WERI-Rb-1 (cell line): ENCODE data around the gene GPC4.
"Not testable (repeated sequence)": the region's sequence is repeated elsewhere in the genome, so short reads cannot be mapped to it uniquely, and the experiment has no call there.

ENCODE experiments used
- DNase-seq: peaks from one replicate; pipeline ENCODE4 v3.0.0-alpha.2; 2020
- H3K27ac ChIP-seq: fragments of 250-450 bp; sonication (Bioruptor Pico); 2 replicates; pipeline ENCODE4 v1.5.1; 2020; ENCODE audit warnings: mild to moderate bottlenecking, moderate library complexity
- H3K27me3 ChIP-seq: fragments of 250-450 bp; sonication (Bioruptor Pico); 2 replicates; pipeline ENCODE4 v1.5.1; 2021; ENCODE audit warnings: mild to moderate bottlenecking, low read depth, moderate library complexity; ENCODE audit not compliant: insufficient read depth, severe bottlenecking
- H3K36me3 ChIP-seq: fragments of 250-450 bp; sonication (Bioruptor Pico); 2 replicates; pipeline ENCODE4 v1.5.1; 2020; ENCODE audit warnings: mild to moderate bottlenecking, moderate library complexity
- H3K4me3 ChIP-seq: 2 replicates; pipeline ENCODE4 v1.5.1; 2011; ENCODE audit warnings: low read depth, mild to moderate bottlenecking, control low read depth, low read length
- H3K9me3 ChIP-seq: fragments of 250-450 bp; sonication (Bioruptor Pico); 2 replicates; pipeline ENCODE4 v1.5.1; 2021; ENCODE audit warnings: mild to moderate bottlenecking, moderate library complexity; ENCODE audit not compliant: severe bottlenecking
- CTCF ChIP-seq: IDR thresholded peaks from 2 replicates; pipeline ENCODE4 v1.5.1; 2011; ENCODE audit warnings: low read depth, mild to moderate bottlenecking, control low read depth, inconsistent platforms, low read length

The GPC4 gene

GRCh38 chrX:133332737-133333136, 82.6 kb downstream of the GPC4 start:
- H3K27me3 ChIP-seq = peaks cover 20% of the 10 kb centered on the region
- H3K4me3 ChIP-seq = no peak overlapping the region
- no peak for DNase-seq
- TF ChIP-seq CTCF = no peak
- H3K9me3 ChIP-seq = no peaks in the 10 kb centered on the region
- H3K36me3 ChIP-seq = no peaks in the 10 kb centered on the region
- H3K27ac ChIP-seq = no peak overlapping the region

GRCh38 chrX:133330956-133331355, 84.3 kb downstream of the GPC4 start:
- H3K9me3 ChIP-seq = no peaks in the 10 kb centered on the region
- H3K36me3 ChIP-seq = no peaks in the 10 kb centered on the region
- no peak for DNase-seq
- no peak overlapping the region for H3K4me3 ChIP-seq
- no peak overlapping the region for H3K27ac ChIP-seq
- H3K27me3 ChIP-seq = peaks cover 13% of the 10 kb centered on the region
- TF ChIP-seq CTCF = no peak

DNA sequence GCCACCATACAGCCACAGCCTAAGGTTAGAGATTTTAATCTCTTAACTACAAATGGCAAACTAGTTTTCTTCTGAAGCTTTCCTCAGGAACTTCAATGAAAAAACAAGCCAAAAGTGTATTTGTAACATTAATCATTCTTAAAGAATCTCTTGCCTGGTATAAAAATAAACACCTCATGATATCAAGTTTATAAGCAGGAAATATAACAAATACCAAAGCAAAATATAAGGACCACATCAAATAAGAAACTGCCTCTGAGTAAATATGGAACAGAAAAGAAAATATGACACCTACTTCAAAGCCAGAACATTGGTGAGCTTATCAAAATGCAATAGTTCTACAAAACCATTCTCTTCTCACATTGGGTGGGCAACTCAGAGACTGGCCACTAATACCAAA, 89.9 kb downstream of the GPC4 start:
- H3K4me3 ChIP-seq = no peak overlapping the region
- H3K36me3 ChIP-seq = no peaks in the 10 kb centered on the region
- DNase-seq = no peak
- no peaks in the 10 kb centered on the region for H3K9me3 ChIP-seq
- no peak for TF ChIP-seq CTCF
- H3K27ac ChIP-seq = no peak overlapping the region
- peaks cover 31% of the 10 kb centered on the region for H3K27me3 ChIP-seq

DNA sequence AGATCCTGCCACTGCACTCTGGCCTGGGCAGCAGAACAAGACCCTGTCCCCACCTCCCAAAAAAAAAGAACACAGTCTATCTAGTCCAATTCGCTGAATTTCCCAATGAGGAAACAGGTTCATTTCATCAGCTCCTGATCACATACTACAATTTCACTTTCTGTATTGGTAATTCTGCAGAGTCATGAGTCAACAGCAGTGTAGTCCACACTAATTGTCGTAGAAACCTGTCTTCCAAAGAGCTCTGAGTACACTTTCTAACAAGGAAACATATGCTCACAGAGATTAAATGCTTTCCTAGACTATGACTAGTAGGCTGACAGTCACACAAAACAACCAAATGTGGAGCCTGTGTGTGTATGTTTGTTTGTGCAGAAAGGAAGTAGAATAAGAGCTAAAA, 91.9 kb downstream of the GPC4 start:
- no peaks in the 10 kb centered on the region for H3K9me3 ChIP-seq
- no peak for TF ChIP-seq CTCF
- no peak for DNase-seq
- no peak overlapping the region for H3K4me3 ChIP-seq
- H3K36me3 ChIP-seq = no peaks in the 10 kb centered on the region
- H3K27me3 ChIP-seq = peaks cover 38% of the 10 kb centered on the region
- H3K27ac ChIP-seq = no peak overlapping the region

- H3K4me3 ChIP-seq, H3K27ac ChIP-seq, DNase-seq, H3K36me3 ChIP-seq, H3K9me3 ChIP-seq: not testable (repeated sequence)
- H3K27me3 ChIP-seq = peaks cover 45% of the 10 kb centered on the region
Observed at GRCh38 chrX:133322269-133322668, 93.0 kb downstream of the GPC4 start.

- no peak overlapping the region for H3K4me3 ChIP-seq
- no peak overlapping the region for H3K27ac ChIP-seq
- H3K36me3 ChIP-seq = no peaks in the 10 kb centered on the region
- no peaks in the 10 kb centered on the region for H3K9me3 ChIP-seq
- DNase-seq = no peak
- peaks cover 45% of the 10 kb centered on the region for H3K27me3 ChIP-seq
- no peak for TF ChIP-seq CTCF
Observed at GRCh38 chrX:133321451-133321850, 93.8 kb downstream of the GPC4 start.

- Histone ChIP-seq H3K27ac (no peak overlapping the region), H3K36me3 (no peaks in the 10 kb centered on the region), H3K27me3 (peaks cover 45% of the 10 kb centered on the region), H3K9me3 (no peaks in the 10 kb centered on the region), H3K4me3 (no peak overlapping the region)
- DNase-seq = no peak
- TF ChIP-seq CTCF = no peak
Observed at GRCh38 chrX:133314281-133314680, 101.0 kb downstream of the GPC4 start.
